Peyer's patch (tissue), 4 donors: Measurements from ENCODE around the gene DLGAP1. TPM values are rescaled to one million over a fixed set of nuclear protein-coding genes. Genes with fewer than 3 reads are reported as not detected.

Experiments used
- DNase-seq, 3 donors: peaks; one replicate each; pipeline ENCODE4 v3.0.0-alpha.2; 2017 to 2019
- H3K27ac ChIP-seq, 4 donors: fragments of 200-600 bp; sonication (generic); one replicate each; pipeline ENCODE4 v1.5.1; 2016 to 2019
- H3K27me3 ChIP-seq, 2 donors: fragments of 200-600 bp; sonication (generic); one replicate each; pipeline ENCODE4 v1.5.1; 2019
- H3K36me3 ChIP-seq, 3 donors: fragments of 200-600 bp; sonication (generic); one replicate each; pipeline ENCODE4 v1.5.1; 2016 to 2019
- H3K4me1 ChIP-seq, 4 donors: fragments of 200-600 bp; sonication (generic); one replicate each; pipeline ENCODE4 v1.5.1; 2016 to 2019
- H3K4me3 ChIP-seq, 4 donors: fragments of 200-600 bp; sonication (generic); 1 replicate in 3 of 4; 2 replicates in 1 of 4; pipeline ENCODE4 v1.5.1; 2016 to 2019; ENCODE audit warnings: mild to moderate bottlenecking in 1 of 4
- H3K9me3 ChIP-seq, 4 donors: fragments of 200-600 bp; sonication (generic); one replicate each; pipeline ENCODE4 v1.5.1; 2016 to 2019; ENCODE audit warnings: mild to moderate bottlenecking in 1 of 4
- CTCF ChIP-seq, 6 experiments: fragments of 450-650 bp in 4 of 6; fragments of 200-600 bp in 2 of 6; sonication (generic) in 1 of 6; IDR thresholded peaks; one replicate each; pipeline ENCODE4 v1.5.1; 2017 to 2019; ENCODE audit warnings: antibody characterized with exemption in 6 of 6, mild to moderate bottlenecking in 3 of 6, moderate library complexity in 1 of 6
- POLR2A ChIP-seq, 2 donors: fragments of 450-650 bp; IDR thresholded peaks; one replicate each; pipeline ENCODE4 v1.5.1; 2017; ENCODE audit warnings: antibody characterized with exemption in 2 of 2, mild to moderate bottlenecking in 2 of 2, moderate library complexity in 2 of 2
- total RNA-seq, 4 donors: library from RNA; depleted of rRNA; stranded (reverse); fragments of >200 nt; gene quantifications; one replicate each; pipeline ENCODE4 v1.1.0, GENCODE V29; 2016

Gene DLGAP1
- total RNA-seq, 4 donors from 2014 or later = 0.53 to 4.1 (median 2.1) TPM

GRCh38 chr18:3454365-3455089 is 1000.6 kb downstream of the DLGAP1 start:
- H3K27me3 ChIP-seq = no peaks in the 10 kb centered on the region
- peak in 2 of 3 donors; percentile 55 to 73 for DNase-seq
- no peaks in the 10 kb centered on the region for H3K9me3 ChIP-seq
- H3K27ac ChIP-seq = peak overlapping the region; percentile 97 to 98 (median 97)
- H3K4me1 ChIP-seq = peaks cover 0 to 44% (median 4%) of the 10 kb centered on the region in 4 donors
- H3K4me3 ChIP-seq = peak overlapping the region in 3 of 4 donors; percentile 0 to 75 (median 67)
- peaks cover 0 to 17% (median 0%) of the 10 kb centered on the region in 3 donors for H3K36me3 ChIP-seq
- TF ChIP-seq CTCF (IDR thresholded peaks at IDR 0.05) (peak; percentile 51 to 86 (median 68)), POLR2A (IDR thresholded peaks at IDR 0.05) (no peak)

GRCh38 chr18:3453540-3454364 is 1001.4 kb downstream of the DLGAP1 start:
- peak overlapping the region; percentile 0 to 75 (median 44) for H3K4me3 ChIP-seq
- H3K9me3 ChIP-seq = no peaks in the 10 kb centered on the region
- peak in 1 of 6 experiments; percentile 1 for TF ChIP-seq CTCF (IDR thresholded peaks at IDR 0.05)
- TF ChIP-seq POLR2A (IDR thresholded peaks at IDR 0.05) = no peak
- H3K27me3 ChIP-seq = no peaks in the 10 kb centered on the region
- peak; percentile 34 to 70 (median 54) for DNase-seq
- H3K27ac ChIP-seq = peak overlapping the region; percentile 97 to 98 (median 97)
- H3K4me1 ChIP-seq = peaks cover 0 to 36% (median under 1%) of the 10 kb centered on the region in 4 donors
- peaks cover 0 to 16% (median 0%) of the 10 kb centered on the region in 3 donors for H3K36me3 ChIP-seq

- TF ChIP-seq CTCF (IDR thresholded peaks at IDR 0.05) (no peak), POLR2A (IDR thresholded peaks at IDR 0.05) (no peak)
- Histone ChIP-seq H3K27me3 (no peaks in the 10 kb centered on the region), H3K4me1 (peaks cover 0 to 28% (median 0%) of the 10 kb centered on the region in 4 donors), H3K9me3 (no peaks in the 10 kb centered on the region), H3K27ac (peak overlapping the region; percentile 97 to 98 (median 97)), H3K36me3 (peaks cover 0 to 8% (median 0%) of the 10 kb centered on the region in 3 donors), H3K4me3 (peak overlapping the region; percentile 65 to 76 (median 71))
- peak in 1 of 3 donors; percentile 59 for DNase-seq
Observed at GRCh38 chr18:3452750-3453539, 1002.2 kb downstream of the DLGAP1 start.

GRCh38 chr18:3451989-3452749 is 1002.9 kb downstream of the DLGAP1 start:
- Histone ChIP-seq H3K27ac (peak overlapping the region; percentile 97 to 98 (median 97)), H3K27me3 (no peaks in the 10 kb centered on the region), H3K9me3 (no peaks in the 10 kb centered on the region), H3K4me1 (peaks cover 0 to 26% (median 0%) of the 10 kb centered on the region in 4 donors), H3K36me3 (peaks cover 0 to under 1% (median 0%) of the 10 kb centered on the region in 3 donors), H3K4me3 (peak overlapping the region; percentile 65 to 76 (median 71))
- DNase-seq = peak; percentile 75 to 84 (median 78)
- TF ChIP-seq CTCF (IDR thresholded peaks at IDR 0.05) (peak in 1 of 6 experiments; percentile 5), POLR2A (IDR thresholded peaks at IDR 0.05) (peak; percentile 30 to 62)
